NCI-H748 (cell line): ENCODE data around the gene CCDC30.
A peak's percentile ranks its signal among the peaks of the same experiment; 100 is the strongest.

ENCODE experiments used
- DNase-seq: peaks from one replicate; lab custom pipeline; 2025; ENCODE audit not compliant: unreplicated experiment; lab: John Stamatoyannopoulos, UW

The CCDC30 gene

DNA sequence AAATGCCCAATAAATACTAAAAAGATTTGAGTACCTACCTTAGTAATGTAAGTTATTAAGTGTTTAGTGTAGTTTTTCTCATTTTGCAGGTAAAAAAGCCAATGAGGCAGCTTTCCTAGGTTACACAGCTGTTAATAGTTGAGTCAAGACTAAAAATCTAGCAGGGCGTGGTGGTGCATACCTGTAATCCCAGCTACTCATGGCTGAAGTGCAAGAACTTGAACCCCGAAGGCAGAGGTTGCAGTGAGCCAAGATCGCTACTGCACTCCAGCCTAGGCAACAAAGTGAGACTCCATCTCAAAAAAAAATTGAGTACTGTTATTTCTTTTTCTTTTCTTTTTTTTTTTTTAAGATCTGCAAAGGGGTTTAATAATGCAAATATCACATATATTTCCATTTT is 226.8 kb downstream of the CCDC30 start:
- no peak for DNase-seq

DNA sequence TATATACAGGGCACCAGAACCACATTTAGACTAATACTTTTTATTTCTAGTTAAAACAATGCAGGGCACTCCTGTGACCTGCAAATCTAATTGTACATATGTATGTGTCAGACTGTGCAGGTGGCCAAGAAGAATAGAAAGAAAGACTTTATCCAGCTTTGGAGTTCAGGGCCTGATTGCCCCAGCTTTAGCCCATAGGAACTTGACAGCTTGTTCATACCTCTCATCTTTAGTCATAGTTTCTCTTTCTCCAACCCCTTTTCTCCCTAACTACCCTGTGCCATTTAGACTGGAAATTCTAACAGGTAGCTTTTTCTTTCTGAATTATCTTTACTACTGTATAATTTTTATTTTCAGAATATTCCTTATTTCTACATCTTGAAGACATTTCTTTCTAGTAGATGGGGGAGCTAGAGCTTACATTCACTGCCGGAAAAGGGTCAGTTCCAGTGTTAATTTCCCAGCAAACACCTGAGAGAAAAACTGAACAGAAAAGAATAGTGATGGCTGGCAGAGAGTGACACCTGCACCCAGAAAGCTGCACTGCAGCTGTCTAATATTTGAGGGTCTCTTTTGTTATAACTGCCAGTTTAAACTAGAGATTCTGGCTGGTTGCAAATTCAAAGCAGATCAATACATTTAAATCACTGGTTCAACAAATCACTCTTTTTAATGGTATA is 227.5 kb downstream of the CCDC30 start:
- peak; percentile 65 for DNase-seq

DNA sequence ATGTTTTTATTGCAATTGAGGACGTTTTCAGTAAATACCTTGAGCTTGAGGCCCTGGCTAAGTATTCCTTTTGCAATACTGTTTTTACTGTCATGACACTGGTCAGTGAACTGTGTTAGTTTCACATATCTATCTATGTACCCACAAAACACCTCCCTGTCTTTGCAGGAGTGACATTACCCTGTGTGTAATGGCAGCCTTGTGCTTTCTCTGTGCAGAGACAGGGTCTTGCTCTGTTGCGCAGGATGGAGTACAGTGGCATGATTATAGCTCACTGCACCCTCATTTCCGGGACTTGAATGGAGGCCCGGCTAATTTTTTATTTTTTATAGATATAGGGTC is 228.0 kb downstream of the CCDC30 start:
- no peak for DNase-seq

GRCh38 chr1:42692461-42692860 is 229.4 kb downstream of the CCDC30 start:
- no peak for DNase-seq

DNA sequence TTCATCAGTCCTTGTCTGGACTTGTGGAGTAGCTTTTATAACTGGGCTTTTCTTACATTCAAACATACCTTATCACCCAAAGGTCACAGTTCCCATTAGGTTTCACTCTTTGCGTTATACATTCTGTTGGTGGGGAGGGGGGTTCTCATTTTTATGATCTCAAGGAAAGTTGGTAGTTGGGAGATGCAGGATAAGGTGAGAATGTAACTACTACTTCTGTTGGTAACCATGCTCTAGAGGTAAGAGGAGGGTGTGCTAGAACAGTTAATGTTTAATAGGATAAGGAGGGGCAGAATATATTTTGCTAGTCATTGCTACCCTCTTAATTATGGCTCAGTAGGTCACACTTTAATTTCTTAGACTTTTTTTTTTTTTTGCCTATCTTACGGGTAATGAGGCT is 229.8 kb downstream of the CCDC30 start:
- DNase-seq = no peak

GRCh38 chr1:42698081-42698813 is 235.2 kb downstream of the CCDC30 start:
- no peak for DNase-seq

- DNase-seq = no peak
These were observed 236.9 kb downstream of the CCDC30 start for GRCh38 chr1:42700006-42700405.

DNA sequence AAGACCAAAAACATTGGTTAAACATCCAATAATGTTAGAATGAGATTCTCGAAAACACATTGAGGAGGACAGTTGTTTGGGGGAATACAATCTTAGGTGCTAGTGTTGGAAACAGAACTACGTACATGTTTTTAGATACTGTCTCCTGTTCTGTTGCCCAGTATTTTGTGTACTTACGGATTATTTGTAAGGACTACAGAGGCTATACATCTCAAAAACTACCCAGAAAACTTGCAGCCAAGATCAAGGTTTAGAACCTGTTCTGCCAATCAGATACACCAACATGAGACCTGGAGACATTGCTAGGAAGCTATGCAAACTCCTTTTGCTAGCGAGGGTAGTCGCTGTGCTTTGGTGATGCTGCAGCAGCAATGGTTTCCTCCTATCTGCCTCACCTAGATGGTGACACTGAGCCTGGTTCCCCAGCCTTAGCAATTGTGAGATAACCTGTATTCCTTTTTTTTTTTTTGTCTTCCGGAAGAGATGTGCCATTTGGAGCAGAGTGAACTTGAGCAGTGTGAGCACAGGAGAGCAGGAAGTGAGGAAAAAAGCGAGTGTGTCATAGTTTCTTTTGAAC is 240.9 kb downstream of the CCDC30 start:
- DNase-seq = no peak
